GM12872 (cell line): Measurements from ENCODE around the gene DPM3.

Source experiments
- CTCF ChIP-seq: IDR thresholded peaks from 3 replicates; pipeline ENCODE4 v1.5.1; 2011; ENCODE audit warnings: low read depth, mild to moderate bottlenecking, low read length, moderate library complexity; ENCODE audit not compliant: insufficient read depth

DPM3 gene

DNA sequence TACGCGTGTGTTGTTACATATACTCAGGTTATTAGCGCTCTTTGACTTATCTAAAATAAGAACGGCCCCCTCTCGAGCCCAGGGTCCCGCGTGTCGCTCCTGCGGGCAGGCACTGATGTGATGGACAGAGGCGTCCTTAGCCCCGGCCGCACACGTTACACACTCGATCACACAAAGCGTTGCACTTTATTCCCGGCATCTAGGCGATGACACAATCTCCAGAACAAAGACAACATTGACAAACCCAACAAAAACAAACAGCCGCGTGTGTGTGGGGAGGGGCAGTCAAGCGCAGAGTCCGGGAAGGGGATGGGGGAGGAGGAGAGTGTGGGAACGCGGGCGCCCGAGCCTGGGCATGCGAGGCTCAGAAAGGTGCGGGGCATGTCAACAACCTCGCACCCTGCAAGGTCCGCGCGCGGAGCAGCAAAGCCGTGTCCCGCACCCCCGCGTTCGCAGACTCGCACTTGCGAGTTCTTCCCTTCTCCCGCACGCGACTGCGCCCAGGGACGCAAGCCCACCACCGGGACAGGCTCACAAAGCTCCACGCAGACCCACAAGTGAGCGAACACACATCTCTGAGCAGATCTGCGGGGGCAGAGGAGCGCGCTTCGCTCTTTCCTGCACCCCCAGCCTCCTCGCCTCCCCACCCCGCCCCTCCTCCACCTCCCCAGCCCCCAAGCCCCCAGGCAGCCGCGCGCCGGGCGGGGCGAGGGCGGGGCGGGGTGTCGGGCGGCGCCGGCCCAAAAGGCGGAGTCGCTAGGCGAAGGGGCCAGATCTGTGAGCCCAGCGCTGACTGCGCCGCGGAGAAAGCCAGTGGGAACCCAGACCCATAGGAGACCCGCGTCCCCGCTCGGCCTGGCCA lies 13.0 kb downstream of the DPM3 start, which contains the start of gene EFNA1:
EFNA1 (plus strand) TSS at position 772 of the 862 bp plus-strand sequence. CDS start 102 bp downstream, outside the sequence.
- no peak for TF ChIP-seq CTCF

GRCh38 chr1:155126556-155127104 lies 13.7 kb downstream of the DPM3 start:
- no peak for TF ChIP-seq CTCF

- TF ChIP-seq CTCF = no peak
Observed at GRCh38 chr1:155125946-155126555, 14.3 kb downstream of the DPM3 start.

DNA sequence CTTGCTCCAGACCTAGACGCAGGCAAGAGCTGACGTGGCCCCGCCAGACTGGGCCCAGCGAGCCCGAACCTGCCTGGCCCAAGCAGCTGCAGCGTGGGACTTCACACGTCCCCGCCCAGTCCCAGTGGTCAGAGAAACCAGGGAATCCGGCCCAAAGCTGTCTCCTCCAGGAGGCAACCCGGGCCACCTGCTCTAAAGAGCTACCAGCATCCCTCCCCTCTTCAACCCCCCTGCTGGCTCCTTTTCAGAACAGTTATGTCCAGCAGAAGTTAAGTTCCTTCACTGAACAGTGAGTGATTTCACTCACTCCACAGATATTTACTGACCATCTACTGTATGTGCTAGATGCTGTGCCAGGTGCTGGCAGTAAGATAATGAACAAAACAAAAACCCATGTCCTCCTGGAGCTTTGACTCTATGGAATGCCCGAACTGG lies 14.8 kb downstream of the DPM3 start:
- TF ChIP-seq CTCF = no peak

DNA sequence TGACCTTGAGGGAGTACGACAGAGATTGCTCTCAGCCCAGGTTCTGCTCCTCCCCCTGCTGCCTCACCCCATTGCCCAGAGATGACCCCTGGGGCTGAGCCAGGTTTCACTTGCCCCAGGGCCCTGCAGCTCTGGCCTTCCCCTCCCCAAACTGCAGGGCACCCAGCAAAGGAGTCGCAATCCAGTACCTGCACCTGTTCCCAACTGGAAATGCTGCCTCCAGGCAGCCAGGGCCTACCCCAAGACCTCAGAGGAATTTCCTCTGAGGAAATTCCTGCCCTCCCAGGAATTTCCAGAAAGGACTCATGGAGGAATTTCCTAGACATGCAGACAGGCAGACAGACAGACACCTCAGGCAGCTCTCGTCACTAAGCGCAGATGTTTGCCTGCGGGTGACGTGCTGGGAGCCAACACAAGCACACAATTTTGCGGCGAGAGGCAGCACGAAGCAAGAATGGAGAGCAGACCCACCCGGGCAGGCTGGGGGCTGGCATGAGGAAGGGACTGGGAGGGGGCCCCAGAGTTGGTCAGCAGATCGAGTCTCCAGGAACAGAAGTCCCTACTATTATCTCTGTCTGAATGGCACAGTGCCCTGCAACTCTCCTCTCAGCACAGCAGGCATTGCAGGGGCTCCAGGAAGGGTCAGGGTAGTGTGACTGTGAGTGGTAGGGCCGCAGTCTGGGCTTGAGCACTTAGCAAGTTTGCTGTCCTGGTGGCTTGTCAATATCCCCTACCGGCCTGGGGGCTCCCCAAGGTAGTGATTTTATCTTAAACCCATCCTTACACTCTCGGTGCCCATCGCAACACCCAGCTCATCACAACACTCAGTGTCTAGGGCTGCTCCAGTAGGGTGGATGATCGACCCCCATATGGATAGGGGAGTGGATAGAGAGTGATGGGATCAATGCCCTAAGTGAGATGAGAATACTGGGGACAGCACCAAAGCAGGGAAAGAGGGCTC lies 15.5 kb downstream of the DPM3 start:
- TF ChIP-seq CTCF = no peak

DNA sequence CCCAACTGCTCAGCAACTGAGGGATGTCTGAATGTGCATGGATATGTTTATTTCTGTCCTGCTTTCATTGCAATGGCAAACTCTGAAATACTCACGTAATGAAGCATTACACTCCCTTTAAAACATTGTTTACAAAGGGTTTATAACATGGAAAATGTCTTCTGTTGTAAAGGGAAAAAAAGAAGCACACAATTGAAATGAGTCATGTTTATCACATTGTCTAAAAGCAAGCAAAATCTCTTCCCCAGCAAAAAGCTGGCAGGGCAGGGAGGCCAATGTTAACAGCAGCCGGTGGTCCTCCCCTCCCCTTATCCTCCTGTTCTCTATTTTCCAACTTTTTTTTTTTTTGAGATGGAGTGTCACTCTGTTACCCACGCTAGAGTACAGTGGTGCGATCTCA lies 16.5 kb downstream of the DPM3 start:
- TF ChIP-seq CTCF = no peak
